Measurements from ENCODE around the gene ZNF500. TPM values are rescaled to one million over a fixed set of nuclear protein-coding genes. Genes with fewer than 3 reads are reported as not detected.

The ZNF500 gene
- total RNA-seq, 1 donor from 2014 or later = 6.9 TPM

DNA sequence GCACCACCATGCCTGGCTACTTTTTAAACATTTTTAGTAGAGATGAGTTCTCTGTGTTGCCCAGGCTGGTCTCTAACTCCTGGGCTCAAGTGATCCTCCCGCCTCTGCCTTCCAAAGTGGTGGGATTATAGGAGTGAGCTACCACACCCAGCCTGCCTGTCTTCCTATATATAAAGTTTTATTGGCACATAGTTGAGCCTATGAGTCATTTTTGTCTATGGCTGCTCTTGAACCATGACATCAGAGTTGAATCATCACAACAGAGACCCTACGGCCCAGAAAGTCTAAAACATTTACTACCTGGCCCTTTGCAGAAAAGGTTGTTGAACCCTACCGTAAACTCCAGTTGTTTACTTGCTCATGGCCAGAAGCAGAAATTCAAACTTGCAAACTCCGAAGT, 13.3 kb upstream of the ZNF500 start:
- TF ChIP-seq, protein P1, sequence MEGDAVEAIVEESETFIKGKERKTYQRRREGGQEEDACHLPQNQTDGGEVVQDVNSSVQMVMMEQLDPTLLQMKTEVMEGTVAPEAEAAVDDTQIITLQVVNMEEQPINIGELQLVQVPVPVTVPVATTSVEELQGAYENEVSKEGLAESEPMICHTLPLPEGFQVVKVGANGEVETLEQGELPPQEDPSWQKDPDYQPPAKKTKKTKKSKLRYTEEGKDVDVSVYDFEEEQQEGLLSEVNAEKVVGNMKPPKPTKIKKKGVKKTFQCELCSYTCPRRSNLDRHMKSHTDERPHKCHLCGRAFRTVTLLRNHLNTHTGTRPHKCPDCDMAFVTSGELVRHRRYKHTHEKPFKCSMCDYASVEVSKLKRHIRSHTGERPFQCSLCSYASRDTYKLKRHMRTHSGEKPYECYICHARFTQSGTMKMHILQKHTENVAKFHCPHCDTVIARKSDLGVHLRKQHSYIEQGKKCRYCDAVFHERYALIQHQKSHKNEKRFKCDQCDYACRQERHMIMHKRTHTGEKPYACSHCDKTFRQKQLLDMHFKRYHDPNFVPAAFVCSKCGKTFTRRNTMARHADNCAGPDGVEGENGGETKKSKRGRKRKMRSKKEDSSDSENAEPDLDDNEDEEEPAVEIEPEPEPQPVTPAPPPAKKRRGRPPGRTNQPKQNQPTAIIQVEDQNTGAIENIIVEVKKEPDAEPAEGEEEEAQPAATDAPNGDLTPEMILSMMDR (conservative IDR thresholded peaks at IDR 0.05; ENCODE audit: low read depth, low read length) = no peak
- H3K4me3 ChIP-seq (ENCODE audit: low read depth, low read length) = no peak overlapping the region
- DNase-seq (ENCODE audit: low read depth) = no peak

DNA sequence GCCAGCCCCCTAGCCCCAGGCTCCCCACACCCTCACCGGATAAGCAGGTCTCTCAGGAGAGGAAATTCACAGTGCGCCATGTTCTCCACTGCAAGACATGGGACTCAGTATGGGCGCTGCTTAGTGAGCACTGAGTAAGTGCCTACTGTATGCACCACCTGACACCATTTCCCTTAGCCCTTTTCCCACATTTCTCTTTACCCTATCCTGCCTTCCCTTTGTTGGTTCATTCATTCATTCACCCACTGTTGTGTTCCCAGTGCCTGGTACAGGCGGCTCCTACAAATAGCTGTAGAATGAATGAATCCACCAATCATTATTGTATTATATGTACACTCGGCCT, 11.1 kb upstream of the ZNF500 start:
- no peak overlapping the region for H3K4me3 ChIP-seq (ENCODE audit: low read depth, low read length)
- DNase-seq (ENCODE audit: low read depth) = no peak
- TF ChIP-seq, protein P1 (conservative IDR thresholded peaks at IDR 0.05; ENCODE audit: low read depth, low read length) = no peak

DNA sequence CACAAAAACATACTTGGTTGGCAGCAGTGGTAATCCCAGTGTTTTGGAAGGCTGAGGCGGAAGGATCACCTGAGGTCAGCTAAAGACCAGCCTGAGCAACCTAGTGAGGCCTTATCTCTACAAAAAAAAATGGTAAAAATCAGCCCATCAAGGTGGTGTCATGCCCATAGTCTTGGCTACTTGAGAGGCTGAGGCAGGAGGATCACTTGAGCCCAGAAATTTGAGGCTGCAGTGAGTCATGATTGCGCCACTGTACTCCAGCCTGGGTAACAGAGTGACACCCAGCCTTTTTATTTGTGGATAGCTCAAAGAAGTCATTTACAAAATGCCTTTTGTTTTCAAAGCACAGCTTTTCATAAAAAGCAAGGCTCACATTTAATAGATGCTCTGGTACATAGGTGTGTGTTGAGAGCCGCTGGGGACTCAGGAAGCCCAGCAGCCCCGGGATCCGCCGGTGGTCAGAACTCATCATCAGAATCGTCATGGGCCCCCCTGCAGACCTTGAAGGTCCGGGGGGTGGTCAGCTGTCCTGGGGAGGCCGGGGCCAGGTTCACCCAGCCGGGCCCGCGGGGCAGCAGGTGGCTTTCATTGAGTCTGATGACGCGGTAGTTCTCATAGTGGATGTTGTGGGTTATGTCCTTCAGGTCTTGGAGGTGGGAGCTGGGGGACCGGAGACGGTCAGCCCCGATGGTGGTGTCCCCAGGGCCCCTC, 10.5 kb upstream of the ZNF500 start:
- no peak overlapping the region for H3K4me3 ChIP-seq (ENCODE audit: low read depth, low read length)
- TF ChIP-seq, protein P1 (conservative IDR thresholded peaks at IDR 0.05; ENCODE audit: low read depth, low read length) = no peak
- DNase-seq (ENCODE audit: low read depth) = no peak

DNA sequence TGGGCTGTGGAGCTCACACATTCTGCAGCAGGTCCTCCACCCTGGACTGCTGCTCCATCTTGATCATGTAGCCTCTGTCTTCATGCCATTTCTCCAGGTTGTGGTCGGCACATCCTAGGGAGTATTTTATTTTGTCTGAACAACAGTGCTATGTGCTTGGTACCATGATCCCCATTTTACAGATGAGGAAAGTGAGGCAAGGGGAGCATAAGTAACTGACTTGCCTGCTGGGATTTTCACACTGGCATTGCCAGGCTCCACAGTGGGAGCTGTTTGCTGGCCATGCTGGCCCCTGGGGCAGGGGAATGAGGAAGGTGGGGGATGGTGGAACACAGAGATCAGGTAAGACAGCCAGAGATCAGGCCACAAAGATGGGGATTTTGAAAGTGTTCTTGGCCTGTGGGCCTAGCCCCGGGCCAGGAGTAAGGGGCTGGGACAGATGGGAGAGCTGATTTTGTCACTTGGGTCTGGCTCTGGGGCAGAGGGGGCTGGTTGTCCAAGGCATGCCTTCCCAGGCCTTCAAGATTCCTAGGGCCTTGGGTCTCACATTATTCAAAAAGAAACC, 9.3 kb upstream of the ZNF500 start:
- no peak overlapping the region for H3K4me3 ChIP-seq (ENCODE audit: low read depth, low read length)
- TF ChIP-seq, protein P1 (conservative IDR thresholded peaks at IDR 0.05; ENCODE audit: low read depth, low read length) = no peak
- DNase-seq (ENCODE audit: low read depth) = no peak

DNA sequence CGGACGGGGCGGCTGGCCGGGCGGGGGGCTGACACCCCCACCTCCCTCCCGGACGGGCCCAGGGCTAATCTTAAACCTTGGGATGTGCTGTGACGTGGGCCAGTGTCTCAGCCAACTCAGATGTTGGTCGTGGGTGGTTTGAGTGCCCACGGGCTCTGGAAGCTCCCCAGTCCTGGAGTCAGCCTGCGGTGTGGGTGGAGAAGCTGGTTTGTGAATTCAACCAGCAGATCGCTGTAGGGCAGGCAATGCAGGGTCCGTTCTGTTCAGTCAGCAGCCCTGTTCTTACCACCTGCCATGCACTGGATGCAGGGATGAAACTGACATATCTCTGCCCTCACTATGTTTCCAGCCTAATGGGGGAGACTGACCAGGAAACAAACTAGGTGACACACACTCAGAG, 8.0 kb upstream of the ZNF500 start:
- no peak for DNase-seq (ENCODE audit: low read depth)
- no peak overlapping the region for H3K4me3 ChIP-seq (ENCODE audit: low read depth, low read length)
- TF ChIP-seq, protein P1 (conservative IDR thresholded peaks at IDR 0.05; ENCODE audit: low read depth, low read length) = no peak

DNA sequence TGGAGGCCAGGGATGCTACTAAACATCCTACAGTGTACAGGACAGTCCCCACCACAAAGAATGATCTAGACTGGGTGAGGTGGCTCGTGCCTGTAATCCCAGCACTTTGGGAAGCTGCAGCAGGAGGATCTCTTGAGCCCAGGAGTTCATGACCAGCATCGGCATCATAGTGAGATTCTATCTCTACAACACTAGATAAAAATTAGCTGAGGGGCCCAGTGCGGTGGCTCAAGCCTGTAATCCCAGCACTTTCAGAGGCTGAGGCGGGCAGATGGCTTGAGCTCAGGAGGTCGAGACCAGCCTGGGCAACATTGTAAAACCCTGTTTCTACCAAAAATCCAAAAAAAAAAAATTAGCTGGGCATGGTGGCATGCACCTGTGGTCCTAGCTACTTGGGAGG, 5.4 kb upstream of the ZNF500 start:
- TF ChIP-seq, protein P1 (conservative IDR thresholded peaks at IDR 0.05; ENCODE audit: low read depth, low read length) = no peak
- no peak overlapping the region for H3K4me3 ChIP-seq (ENCODE audit: low read depth, low read length)
- DNase-seq (ENCODE audit: low read depth) = no peak

DNA sequence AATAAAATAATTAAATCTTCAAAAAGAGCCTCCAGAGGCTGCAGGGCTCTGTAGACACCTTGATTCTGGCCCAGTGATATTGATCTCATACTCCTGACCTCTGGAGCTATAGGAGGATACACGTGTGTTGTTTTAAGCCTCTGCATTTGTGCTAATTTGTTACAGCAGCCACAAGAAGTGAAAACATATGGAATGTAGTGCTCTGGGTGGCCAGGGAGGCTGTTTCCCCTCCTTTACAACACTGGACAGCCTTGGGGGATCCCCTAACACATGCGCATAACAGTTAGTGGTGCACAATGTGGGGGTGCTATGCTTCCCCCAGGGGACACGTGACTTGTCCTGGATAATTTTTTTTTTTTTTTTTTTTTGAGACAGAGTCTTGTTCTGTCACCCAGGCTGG, 4.7 kb upstream of the ZNF500 start:
- no peak overlapping the region for H3K4me3 ChIP-seq (ENCODE audit: low read depth, low read length)
- TF ChIP-seq, protein P1 (conservative IDR thresholded peaks at IDR 0.05; ENCODE audit: low read depth, low read length) = no peak
- DNase-seq (ENCODE audit: low read depth) = no peak

Data from epithelial cell of proximal tubule (primary cell).